GM18907 (cell line): Measurements from ENCODE around the gene ZNF205.
"Not testable (repeated sequence)": the region's sequence is repeated elsewhere in the genome, so short reads cannot be mapped to it uniquely, and the experiment has no call there.

Experiments
- ATAC-seq: cut with Tn5 transposase; IDR thresholded peaks from one replicate; pipeline ENCODE4 v1.9.1; 2021; ENCODE audit warnings: mild to moderate bottlenecking, moderate library complexity; ENCODE audit not compliant: unreplicated experiment

Gene ZNF205

DNA sequence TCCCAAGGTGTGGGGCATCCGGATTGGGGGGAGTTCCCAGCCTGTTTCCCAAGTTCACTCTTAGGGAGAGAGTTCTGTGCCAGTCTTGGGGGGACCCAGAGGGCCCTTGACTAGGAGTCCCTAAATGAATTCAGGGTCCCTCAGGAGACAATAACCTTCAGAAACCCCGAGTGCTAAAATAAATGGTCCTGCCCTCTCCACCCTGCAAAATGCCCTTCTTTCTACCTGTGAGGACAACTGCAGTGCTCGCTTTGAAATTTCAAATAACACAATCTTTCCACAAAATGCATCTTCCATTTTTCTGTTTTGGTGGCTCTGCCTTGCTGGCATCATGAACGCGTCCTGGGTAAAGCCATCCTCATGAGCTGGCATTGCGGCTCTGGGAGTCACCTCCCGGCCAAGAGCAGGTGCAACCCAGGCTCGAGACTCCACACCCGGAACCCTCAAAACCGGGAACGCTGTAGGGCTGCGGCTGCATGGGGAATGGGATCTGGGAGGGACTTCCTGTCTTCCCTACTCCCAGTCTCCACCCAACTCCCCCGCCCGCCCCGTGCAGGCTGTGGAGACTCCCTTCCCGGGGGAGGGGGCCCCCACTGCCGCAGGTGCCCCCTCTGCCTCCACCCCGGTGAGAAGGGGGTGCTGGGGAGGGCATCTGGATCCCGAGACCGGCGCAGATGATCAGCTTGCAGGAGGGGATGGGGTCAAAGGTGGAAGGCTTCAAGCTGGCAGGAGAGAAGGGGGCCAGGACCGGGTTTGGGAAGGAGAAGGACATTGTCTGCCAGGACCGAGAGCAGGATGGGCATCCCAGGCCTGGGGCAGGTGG, at the start of gene ZNF205:
ZNF205 (plus strand) TSS at position 529 of the 823 bp plus-strand sequence. CDS start 845 bp downstream, outside the sequence.
- no peak for ATAC-seq

DNA sequence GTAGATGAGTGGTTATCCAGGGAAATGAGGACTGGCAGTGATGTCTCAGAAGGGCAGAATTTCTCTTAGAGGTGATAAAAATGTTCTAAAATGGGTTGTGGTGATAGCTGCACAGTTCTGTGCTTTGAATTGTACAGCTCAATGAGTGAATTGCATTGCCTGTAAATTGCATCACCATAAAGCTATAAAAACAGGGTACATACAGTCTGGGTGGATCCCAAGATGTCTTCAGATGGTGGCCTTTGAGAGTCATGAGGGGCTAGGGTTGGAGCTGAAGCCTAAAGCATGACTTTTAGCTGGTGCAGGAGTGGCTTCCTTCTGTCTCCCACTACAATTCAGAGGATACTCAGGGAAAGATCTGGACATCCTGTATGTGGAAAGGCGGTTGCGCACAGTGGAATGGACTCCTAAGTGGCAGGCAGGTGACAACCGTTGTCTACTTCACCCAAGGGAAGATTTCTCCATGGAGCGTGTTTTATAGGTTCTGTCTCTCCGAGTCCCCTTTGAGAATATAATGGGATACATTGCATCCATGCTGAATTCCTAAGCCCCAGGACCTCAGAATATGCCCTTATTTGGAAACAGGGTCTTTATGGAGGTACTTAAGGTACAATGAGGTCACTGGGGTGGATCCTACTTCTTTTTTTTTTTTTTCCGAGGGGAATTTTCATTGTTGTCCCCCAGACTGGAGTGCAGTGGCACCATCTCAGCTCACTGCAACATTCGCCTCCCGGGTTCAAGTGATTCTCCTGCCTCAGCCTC, 48.6 kb upstream of the ZNF205 start:
- no peak for ATAC-seq

DNA sequence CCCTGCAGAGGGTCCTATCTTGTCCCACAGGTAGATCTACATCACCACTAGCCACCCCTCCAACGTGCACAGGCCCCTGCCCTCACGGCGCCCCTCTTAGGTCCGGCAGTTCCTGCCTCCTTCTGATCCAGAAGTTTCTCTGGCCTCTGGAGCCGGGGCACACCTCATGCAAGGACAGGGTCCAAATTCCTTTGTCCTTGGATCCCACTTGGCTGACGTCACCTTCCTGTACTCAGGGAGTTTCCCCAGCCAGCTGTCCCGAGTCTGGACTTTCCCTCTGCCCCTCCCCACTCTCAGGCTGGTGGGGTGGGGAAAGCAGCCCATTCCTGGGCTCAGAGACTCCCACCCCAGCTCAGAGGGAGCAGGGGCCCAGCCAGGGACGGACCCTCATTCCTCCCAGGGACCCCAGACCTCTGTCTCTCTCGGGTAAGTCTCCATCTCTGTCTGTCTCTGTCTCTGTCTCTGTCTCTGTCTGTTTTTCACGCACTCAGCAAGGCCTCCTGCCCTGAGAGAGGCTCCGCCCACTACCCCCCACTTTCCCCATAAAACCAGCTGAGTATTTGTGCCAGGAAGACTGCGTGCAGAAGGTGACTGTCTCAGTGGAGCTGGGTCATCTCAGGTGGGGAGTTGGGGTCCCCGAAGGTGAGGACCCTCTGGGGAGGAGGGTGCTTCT, 47.2 kb upstream of the ZNF205 start, which contains the start of gene IL32:
IL32 (plus strand) TSS at position 572 of the 673 bp plus-strand sequence. CDS start 172 bp downstream, outside the sequence.
- ATAC-seq = peak; percentile 43

DNA sequence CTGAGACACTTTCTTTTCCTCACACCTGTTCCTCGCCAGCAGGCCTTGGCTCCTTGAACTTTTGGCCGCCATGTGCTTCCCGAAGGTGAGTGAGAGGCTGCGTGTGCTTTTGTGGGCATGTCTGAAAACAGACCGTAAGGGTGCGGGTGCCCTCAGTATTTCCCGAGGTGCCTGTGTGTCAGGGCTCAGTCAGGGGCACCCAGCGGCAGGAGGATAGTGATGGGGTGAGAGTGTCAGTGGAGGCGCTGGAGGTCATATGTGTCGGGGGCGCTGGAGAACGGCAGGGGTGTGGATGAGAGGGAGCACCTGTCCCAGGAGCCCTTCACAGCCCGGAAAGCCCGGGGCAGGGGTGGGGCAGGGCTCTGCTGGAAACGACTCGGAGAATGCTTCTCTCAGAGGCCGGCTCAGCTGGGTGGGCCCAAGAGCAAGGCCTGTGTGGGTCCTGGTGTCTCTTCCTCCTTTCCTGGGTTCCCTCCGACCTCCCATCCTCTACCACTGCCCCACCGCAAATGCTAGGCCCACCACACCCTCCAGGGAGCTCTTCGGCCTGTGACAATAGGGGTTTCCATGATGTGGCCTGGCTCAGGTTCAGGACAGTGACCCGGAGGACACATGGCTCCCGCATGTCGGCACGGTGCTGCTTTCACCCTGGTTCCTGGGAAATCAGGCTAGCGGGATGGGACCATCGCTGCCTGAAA, 46.5 kb upstream of the ZNF205 start:
- no peak for ATAC-seq

DNA sequence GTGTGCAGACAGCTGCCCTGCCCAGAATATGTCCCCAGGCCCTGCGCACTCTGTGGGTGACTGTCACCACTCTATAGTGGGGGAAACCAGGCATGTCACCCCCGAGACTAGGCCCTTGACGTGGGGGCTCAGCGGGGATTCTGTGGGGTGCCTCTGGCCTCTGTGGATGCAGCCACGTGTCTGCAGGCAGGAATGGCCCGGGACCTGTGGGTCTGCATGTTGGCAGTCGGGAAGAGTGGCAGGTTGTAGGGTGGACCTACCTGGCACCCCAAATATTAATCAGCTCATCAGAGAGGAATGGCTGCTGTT, 46.0 kb upstream of the ZNF205 start:
- ATAC-seq = no peak

DNA sequence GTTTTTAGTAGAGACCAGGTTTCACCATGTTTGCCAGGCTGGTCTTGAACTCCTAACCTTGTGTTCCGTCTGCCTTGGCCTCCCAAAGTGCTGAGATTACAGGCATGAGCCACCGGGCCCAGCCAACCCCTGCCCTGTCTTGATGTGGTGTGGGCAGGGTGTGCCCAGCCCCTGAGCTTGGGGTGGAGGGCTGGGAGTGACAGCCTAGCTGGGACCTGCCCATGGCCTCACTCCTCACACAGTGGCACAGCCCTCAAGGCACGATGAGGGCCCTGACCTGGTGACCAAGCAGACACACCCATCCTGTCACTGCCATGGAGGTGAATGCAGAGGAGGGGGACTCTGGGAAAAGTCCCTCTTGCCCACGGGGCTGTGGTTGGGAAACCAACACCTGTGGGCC, 43.9 kb upstream of the ZNF205 start:
- ATAC-seq = no peak

DNA sequence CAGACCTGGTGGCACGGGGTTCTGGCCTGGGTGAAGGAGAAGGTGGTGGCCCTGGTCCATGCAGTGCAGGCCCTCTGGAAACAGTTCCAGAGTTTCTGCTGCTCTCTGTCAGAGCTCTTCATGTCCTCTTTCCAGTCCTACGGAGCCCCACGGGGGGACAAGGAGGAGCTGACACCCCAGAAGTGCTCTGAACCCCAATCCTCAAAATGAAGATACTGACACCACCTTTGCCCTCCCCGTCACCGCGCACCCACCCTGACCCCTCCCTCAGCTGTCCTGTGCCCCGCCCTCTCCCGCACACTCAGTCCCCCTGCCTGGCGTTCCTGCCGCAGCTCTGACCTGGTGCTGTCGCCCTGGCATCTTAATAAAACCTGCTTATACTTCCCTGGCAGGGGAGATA, 43.2 kb upstream of the ZNF205 start:
- ATAC-seq = not testable (repeated sequence)

DNA sequence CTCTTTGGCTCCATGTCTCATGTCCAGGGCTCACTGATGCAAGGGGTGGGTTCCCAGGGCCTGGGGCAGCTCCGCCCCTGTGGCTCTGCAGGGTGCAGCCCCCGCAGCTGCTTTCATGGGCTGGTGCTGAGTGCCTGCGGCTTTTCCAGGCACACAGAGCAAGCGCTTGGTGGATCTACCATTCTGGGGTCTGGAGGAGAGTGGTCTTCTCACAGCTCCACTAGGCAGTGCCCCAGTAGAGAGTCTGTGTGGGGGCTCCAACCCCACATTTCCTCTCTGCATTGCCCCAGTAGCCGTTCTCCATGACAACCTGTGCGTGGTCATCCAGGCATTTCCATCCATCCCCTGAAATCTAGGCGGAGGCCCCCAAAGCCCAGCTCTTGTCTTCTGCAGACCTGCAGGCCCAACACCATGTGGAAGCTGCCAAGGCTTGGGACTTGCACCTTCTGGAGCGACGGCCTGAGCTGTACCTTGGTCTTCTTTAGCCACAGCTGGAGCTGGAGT, 41.7 kb upstream of the ZNF205 start:
- no peak for ATAC-seq

DNA sequence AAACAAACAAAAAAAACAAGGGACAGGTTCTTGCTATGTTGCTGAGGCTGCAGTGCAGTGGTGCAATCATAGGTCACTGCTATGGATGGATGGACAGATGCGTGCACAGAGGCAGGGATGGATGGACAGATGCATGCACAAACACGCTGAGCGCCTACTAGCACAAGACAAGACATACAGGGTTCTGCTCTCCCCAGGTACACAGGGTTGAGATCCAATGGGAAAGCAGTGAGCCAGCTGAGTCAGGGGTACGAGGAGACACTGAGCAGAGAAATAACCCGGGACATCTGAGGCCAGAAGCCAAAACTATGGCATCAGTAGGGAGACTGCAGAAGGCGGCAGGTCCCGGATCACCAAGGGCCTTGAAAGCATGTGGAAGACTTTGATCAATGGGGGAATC, 40.7 kb upstream of the ZNF205 start:
- no peak for ATAC-seq

DNA sequence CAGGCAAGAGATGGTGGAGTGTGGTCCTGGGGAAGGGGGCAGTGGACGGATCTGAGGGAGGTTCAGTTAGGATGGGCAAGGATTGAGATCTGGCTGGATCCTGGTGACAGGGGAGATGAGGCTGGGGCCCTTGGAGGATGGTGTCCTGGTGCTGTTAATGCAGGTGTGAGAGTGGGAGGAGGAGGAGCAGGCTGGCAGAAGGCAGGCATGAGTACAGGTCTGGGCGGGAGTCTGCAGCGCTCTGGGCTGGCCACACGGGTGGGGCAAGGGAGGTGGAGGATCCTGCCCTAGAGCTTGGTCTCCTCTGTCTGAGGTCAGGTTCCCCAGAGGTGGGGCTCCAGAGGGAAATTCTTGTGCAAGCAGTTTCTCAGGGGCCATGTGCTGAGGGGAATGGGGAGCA, 40.2 kb upstream of the ZNF205 start:
- ATAC-seq = not testable (repeated sequence)

DNA sequence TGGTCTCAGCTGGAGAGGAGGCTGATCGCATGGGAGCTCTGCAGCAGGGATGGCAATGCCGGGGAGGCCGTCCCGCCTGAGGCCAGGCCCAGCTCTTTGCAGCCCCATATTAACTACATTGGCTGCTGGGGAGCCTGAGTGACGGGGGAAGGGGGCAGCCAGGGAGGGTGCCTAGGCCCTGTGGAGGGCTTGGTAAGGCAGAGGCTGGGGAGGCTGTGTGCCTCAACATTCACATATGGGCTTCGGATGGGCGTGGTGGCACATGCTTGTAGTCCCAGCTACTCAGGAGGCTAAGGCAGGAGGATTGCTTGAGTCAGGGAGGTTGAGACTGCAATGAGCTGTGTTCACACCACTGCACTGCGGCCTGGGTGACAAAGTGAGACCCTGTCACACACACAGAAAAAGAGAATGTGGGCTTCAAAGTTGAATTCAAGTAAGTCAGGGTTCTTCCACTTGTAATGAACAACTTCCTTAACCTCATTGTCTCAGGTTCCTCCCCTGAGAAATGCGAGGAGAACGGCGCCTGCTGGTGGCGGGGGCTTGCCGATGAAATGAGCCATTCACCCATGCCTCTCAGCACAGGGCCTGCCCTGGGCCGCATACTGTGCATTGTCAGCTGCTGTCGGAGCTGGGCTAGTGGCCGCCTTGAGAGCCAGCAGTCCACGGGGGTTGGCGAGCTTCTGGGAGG, 39.7 kb upstream of the ZNF205 start:
- not testable (repeated sequence) for ATAC-seq

DNA sequence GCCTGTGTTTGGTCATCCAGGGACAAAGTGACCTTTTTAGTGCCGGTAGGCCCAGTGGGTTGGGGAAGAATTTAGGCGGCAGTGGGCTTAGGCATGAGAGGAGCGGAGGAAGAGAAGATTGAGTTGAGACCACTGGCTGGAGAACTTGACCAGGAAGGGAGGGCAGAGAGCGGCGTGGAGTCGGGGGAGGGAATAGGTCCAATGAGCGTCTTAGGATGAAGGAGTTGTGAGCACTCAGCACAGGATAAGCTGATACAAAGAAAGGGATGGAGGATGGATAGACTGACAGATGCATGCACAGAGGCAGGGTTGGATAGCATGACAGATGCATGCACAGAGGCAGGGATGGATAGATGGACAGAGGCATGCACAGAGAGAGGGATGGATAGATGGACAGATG, 38.9 kb upstream of the ZNF205 start:
- ATAC-seq = no peak

DNA sequence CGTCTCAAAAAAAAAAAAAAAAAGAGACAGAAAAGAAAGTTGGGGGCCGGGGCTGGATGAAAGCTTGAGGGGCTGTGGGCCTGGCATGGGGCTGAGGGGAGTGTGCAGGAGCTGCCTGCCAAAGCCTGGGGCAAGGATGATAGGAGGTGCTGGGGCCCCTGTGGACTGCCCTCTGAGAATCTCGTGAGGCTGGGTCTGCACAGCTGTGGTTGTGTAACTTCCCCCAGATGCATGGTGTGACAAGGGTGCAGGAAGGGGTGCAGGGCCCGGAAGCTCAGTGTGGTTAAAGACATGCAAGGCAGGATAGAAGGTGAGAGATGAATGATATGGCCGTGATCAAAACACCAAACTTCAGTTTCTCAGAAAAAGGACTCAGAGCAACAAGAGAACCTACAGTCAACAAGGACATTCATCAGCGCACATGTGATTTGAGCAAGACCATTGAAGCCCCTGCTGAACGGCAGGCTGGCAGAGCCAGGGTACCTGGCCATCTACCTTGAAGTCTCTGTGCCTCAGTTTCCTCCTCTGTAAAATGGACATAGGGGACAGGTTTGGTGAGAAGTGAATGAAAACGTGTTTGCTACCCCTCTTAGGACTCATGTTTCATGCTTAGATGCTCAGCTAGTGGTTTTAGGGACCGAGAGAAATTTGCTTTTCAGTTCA, 37.4 kb upstream of the ZNF205 start:
- peak; percentile 72 for ATAC-seq

DNA sequence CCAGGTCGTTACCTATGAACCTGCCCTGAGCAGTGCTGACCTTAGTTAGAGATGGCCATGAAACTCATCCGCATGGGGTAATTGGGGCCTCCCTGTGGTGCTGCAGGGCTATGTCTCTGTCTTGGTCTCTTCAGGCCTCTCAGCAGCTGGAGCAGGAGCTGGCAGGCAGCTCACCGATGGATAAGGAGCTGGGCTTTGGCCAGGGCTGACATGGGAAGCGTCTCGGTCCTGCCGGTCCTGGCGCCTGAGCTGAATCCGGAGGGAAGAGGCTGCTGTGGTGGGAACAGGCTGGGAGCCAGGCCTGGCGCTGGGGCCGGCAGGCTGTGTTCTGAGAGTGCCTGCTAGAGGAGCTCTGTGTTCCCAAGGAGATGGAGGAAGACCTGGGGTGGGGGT, 36.9 kb upstream of the ZNF205 start:
- no peak for ATAC-seq

DNA sequence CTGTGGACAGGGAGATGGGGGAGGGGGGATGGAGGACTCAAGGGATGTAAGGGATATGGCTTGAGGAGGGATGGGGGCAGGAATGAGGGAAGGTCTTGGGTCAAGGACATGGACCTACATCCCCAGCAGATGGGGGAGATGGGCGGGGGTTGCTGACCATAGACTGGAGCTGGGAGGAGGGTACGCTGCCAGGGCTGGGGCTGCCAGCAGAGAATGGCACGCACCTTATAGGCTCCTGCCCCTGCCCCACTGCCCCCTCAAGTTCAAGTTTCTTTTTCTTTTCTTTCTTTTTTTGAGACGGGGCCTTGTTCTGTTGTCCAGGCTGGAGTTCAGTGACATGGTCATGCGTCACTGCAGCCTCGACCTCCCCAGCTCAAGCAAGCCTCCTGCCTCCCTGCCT, 36.4 kb upstream of the ZNF205 start:
- not testable (repeated sequence) for ATAC-seq

DNA sequence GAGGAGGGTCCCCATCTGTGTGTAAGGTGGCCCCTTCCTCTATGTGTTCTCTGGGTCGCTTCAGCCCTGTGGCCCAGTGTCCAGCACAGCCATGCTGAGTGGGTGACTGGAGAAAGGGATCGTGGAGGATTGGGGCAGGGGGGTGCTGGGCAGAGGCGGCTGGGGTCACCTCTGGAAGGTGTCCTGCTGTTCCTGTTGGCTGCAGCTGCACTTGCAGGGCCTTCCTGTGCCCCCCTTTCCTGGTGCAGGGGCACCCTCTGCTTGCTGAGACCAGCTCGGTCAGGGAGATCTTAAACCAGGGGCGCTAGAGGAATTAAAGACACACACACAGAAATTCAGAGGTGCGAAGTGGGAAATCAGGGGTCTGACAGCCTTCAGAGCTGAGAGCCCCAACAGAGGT, 35.8 kb upstream of the ZNF205 start:
- no peak for ATAC-seq

DNA sequence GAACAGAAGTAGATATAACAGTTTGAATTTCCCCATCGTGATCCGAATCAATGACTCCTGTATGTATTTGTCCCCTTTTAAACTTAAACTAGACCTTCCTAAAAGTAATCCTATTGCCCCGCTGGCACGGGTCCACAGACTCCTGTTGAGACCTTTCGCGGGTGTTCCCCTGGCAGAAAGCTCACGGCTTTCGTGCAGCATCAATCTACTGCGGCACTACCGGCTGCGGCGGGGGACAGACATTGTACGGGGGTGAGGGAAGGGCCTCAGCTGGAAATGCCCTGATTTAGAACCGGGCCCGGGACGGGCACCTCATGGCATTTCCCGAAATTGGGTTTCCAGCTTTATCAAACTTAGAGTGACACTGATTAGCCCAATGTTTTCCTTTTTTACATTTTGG, 32.4 kb upstream of the ZNF205 start:
- no peak for ATAC-seq

DNA sequence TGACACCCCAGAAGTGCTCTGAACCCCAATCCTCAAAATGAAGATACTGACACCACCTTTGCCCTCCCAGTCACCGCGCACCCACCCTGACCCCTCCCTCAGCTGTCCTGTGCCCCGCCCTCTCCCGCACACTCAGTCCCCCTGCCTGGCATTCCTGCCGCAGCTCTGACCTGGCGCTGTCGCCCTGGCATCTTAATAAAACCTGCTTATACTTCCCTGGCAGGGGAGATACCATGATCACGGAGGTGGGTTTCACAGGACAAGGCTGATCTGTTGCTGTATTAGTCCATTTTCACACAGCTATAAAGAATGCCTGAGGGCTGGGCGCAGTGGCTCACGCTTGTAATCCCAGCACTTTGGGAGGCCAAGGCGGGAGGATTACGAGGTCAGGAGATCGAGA, 30.4 kb upstream of the ZNF205 start:
- not testable (repeated sequence) for ATAC-seq

DNA sequence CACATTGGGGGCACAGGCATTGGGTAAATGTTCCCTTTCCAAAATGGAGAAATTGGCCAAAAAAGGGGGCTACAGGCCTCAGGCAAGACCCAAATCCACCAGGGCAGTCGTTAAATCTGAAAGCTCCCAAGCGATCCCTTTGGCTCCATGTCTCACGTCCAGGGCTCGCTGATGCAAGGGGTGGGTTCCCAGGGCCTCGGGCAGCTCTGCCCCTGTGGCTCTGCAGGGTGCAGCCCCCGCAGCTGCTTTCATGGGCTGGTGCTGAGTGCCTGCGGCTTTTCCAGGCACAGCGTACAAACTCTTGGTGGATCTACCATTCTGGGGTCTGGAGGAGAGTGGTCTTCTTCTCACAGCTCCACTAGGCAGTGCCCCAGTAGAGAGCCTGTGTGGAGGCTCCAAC, 29.0 kb upstream of the ZNF205 start:
- not testable (repeated sequence) for ATAC-seq

DNA sequence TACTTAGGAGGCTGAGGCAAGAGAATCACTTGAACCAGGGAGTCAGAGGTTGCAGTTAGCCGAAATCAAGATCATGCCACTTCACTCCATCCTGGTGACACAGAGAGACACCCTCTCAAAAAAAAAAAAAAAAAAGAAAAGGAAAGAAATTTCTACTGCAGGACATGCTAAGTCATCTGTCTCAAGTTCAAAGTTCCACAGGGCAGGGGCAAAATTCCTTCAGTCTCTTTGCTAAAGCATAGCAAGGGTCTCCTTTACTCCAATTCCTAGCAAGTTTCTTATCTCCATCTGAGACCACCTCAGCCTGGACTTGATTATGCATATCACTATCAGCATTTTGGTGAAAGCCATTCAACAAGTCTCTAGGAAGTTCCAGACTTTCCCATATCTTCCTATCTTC, 27.9 kb upstream of the ZNF205 start:
- ATAC-seq = no peak
